Anterior cingulate cortex (tissue), 58 donors: Measurements from ENCODE around the gene FAM114A2.
"Not testable (repeated sequence)": the region's sequence is repeated elsewhere in the genome, so short reads cannot be mapped to it uniquely, and the experiment has no call there.

Experiments
- DNase-seq, 58 donors: peaks; one replicate each; lab custom pipeline; 2025; lab: John Stamatoyannopoulos, UW

FAM114A2 gene

DNA sequence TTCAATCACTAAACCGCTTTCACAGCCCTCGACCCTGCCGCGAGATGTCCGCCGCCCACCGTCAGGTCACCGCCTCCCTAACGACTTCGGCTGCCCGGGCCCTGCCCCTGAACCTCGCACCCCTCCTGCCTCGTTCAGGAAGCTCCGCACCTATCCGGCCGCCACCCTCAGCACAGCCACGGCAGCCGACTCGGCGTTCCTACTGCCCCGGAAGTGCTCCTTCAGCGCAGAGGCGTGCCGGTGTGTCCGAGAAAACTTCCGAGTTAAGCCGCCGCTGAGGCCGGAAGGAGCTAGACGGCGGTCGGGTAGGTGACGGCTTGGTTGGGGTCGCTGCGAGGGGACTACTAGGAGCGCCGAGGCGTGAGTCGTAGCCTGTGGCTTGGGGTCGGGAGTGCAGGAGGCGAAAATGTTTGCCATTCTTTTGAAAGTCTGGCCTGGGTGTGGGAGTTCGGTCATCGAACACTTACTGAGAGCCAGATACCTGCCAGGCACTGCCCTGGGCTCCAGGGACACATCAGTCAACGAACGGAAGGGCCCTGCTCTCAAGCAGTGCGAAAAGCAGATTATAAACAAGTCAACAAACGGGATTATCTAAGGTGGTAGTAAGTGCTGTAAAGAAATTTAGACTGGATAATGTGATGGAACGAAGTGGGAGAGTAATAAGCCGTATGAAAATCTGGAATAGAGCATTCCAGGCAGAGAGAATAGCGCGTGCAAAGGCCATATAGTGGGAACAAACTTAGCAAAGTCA, at the start of gene FAM114A2, which contains the start of gene MFAP3:
TSS of gene FAM114A2 (minus strand) at position 204 of the 751 bp plus-strand sequence. CDS start 3,957 bp downstream, outside the sequence.
TSS of gene MFAP3 (plus strand) at position 261 of the 751 bp plus-strand sequence. CDS start 10,756 bp downstream, outside the sequence.
- DNase-seq: peak; percentile 31 to 90 (median 76)

GRCh38 chr5:154087260-154087659, 48.5 kb upstream of the FAM114A2 start:
- DNase-seq: peak in 18 of 58 donors; percentile 1 to 40 (median 12)

DNA sequence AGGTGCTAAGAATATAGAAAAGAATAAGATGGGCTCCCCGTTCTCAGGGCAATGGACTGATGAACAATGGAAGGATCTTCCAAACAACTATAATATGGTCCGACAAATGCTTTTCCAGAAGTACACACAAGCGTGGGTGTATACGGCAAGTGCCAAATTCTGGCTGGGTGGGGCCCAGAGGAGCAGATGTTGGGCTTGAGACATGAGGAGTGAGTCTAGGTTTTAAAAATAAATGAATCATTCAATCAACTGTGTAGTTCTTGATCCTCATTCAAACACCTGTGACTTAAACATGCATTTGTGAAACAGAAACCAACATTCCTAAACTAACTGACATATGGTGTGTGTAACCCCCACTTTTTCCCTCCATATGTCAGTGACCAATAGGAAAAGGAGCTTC, 47.9 kb upstream of the FAM114A2 start:
- DNase-seq: no peak

- DNase-seq: no peak
Observed at GRCh38 chr5:154086146-154086545, 47.4 kb upstream of the FAM114A2 start.

DNA sequence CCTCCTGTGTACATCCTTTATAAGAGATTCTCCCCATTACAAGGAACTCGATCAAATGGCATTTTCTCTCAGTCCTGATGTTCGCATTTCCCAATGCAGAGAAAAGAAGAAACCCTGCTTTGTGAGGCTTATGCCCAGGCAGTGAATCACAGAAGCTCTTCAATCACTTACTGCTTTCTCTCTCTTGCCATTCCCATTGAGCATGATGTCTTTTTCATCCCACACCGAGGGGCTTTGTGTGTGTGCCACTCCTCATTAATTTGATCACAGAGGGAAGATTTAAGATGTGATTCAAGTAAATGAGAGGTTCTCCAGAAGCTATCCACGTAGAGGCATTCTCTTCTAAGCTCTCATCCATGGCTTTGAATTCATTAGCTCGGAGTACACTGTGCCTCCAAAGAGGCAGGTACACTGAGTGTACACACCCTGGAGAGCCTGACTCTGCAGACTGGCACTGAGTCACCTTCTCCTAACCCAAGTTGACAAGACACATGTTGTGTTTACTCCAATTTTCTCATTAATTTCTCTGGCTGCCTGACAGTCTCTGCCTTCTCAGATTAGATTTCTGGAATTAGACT, 45.4 kb upstream of the FAM114A2 start:
- no peak for DNase-seq

- DNase-seq: no peak
Observed at GRCh38 chr5:154081246-154081645, 42.5 kb upstream of the FAM114A2 start.

- DNase-seq: no peak
Observed at GRCh38 chr5:154078272-154078671, 39.6 kb upstream of the FAM114A2 start.

GRCh38 chr5:154077696-154078095, 39.0 kb upstream of the FAM114A2 start:
- no peak for DNase-seq

DNA sequence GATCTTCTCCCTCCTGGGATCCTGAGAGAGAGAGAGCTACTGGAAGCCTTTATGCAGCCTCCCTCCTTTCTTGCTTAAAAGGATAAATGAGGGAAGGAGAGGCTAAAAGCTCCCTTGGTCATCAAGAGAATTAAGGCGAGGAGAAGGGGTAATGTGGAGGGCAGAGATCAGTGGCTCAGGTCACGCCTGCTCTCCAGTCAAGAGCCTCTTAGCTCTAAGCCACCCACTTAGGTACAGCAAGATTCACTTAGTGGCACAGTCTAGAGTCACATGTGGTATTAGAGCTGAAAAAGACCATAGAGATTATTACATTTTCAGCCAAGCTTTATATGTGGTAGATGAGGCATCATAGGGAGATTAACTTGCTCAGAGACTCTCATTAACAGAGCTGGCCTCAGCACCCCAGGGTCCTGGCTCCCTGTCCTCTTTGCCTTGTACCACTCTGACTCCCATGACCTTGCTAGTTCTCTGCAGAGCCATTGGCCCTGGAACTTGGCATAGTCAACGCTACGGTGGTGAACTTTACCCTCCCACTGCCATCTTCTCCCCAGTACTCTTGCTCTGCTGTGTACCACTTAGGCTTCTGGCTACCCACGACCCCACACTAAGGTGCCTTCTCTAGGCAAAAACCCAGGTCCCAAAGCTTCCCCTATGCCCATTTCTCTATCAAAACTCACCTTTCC, 37.7 kb upstream of the FAM114A2 start:
- DNase-seq: no peak

DNA sequence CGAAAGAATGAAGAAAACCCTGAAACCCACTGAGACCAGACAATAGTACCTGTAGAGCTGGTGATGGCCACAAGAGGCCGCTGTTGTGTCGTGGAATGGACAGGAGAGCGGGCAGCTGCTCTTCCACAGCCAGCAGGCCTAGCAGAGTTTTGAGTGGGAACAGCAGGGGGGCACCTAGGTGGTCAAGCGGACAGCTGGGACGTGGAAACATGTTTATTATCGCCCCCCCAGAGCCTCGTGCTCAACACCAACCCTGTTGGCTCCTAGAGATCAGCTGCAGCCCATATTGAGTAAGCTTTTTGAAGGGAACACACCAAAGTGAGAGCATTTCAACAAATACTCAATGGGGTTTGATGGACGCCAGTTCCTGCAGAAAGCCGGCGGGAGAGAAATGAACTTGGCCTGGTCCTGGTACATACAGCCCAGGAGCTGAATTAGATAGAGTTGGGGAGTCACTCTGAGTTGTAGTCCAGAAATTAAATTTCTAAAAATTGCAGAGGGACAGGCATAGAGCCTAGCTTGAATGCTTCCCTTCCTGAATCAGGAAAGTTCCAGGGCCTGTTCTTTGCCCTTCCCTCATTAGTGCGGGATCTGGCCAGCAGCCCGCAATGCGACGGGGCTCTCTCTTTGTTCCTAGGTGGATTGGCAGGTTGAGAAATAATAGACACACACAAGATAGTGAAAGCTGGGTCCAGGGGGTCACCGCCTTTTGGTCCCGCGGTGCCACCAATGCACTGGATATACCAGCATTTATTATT, 33.9 kb upstream of the FAM114A2 start:
- peak in 56 of 58 donors; percentile 25 to 86 (median 63) for DNase-seq

DNA sequence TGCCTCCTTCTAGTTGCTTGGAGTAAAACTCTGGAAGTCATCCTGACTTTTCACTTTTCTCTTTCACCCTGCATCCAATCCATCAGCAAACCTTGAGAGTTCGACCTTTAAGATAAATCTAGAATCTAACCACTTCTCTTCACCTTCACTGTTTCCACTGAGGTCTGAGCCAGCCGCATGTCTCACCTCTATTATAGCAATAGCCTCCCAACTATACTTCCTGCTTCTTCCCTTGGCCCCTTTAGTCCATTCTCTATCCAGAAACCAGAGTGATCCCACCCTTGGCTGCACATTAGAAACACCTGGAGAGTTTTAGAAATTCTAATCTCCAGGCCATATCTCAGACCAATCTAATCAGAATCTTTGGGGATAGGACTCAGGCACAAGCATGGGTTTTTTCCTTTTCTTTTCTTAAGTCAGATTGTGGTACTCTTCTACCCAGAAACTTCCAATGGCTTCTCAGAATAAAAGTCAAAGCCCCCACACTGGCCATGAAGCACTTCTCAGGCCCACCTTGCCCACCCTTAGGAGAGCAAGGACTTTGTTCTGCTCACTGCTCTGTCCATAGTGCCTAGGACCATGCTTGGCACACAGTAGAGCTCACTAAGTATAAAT, 33.2 kb upstream of the FAM114A2 start:
- no peak for DNase-seq

DNA sequence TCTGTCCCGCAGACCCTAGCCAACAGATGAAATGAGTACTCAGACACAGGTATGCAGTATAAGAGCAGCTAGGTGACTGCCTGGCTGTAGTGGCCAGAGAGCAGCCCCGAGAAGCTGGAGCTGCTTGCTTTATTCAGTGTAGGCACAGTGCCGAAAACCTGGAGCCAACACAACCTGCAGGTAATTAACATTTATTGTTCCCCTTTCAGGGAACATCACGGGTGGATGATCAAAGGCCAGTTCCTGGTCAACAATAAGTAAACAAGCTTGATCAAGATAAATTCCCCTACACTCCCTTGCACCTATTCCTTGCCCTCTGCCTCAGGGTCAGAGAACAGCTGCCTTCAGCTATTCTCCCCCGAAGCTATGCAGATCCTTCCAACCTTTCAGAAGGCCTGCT, 31.1 kb upstream of the FAM114A2 start:
- not testable (repeated sequence) for DNase-seq

- DNase-seq: no peak
Observed at GRCh38 chr5:154065971-154066370, 27.3 kb upstream of the FAM114A2 start.

DNA sequence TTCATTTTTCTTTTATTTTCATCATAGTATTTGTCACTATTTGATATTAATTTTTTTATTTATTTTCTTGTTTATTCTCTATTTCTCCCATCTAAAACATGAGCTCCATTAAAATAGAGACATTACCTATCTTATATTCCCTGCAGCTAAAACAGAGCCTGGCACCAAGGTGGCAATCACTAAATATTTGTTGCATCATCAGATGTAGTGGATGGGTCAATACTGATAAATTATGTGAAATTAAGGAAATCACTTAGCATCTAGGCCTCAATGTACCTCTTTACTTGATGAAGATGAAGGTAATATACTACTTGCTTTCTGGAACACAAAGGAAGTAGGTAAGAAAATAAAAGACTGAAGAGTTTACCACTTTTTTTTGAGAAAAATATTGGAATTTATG, 24.7 kb upstream of the FAM114A2 start:
- no peak for DNase-seq

DNA sequence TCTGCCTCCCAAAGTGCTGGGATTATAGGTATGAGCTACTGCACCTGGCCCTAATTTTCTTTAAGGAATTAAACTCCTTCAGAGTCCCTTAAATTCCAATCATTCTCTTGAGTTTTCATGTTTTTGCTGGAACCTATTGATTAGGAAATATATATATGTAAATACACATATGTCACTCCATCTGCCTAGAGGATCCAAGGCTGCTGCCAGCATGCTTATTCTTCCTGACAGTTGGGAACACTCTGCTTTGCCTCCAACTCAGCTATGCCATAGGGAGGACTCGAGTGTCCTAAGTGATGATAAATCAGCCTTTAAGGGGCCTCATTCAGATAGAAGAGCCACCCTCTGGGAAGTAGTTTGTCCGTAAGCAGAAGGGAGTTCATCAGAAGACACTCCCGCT, 21.9 kb upstream of the FAM114A2 start:
- DNase-seq: no peak

- DNase-seq: no peak
Observed at GRCh38 chr5:154059583-154059982, 20.9 kb upstream of the FAM114A2 start.

- DNase-seq: no peak
Observed at GRCh38 chr5:154059039-154059430, 20.3 kb upstream of the FAM114A2 start.

GRCh38 chr5:154058055-154059038, 19.6 kb upstream of the FAM114A2 start:
- peak in 1 of 58 donors; percentile 41 for DNase-seq

- DNase-seq: no peak
Observed at GRCh38 chr5:154055201-154055600, 16.5 kb upstream of the FAM114A2 start.
